Osteocyte (in vitro differentiated cells): Measurements from ENCODE around the gene KRT4. TPM values are rescaled to one million over a fixed set of nuclear protein-coding genes. Genes with fewer than 3 reads are reported as not detected.

Experiments
- DNase-seq: peaks from one replicate; pipeline ENCODE4 v3.0.0; 2021; ENCODE audit warnings: mixed read lengths; ENCODE audit not compliant: unreplicated experiment; ENCODE audit errors: extremely low spot score
- H3K27ac Mint-ChIP-seq: one replicate; pipeline ENCODE4 v1.8.0; 2021; ENCODE audit warnings: mild to moderate bottlenecking, mixed read lengths; ENCODE audit not compliant: unreplicated experiment
- H3K27me3 Mint-ChIP-seq: one replicate; pipeline ENCODE4 v1.8.0; 2021; ENCODE audit warnings: mixed read lengths; ENCODE audit not compliant: unreplicated experiment
- H3K36me3 Mint-ChIP-seq: one replicate; pipeline ENCODE4 v1.8.0; 2021; ENCODE audit warnings: mixed read lengths; ENCODE audit not compliant: unreplicated experiment
- H3K4me1 Mint-ChIP-seq: one replicate; pipeline ENCODE4 v1.8.0; 2021; ENCODE audit warnings: mixed read lengths; ENCODE audit not compliant: unreplicated experiment
- H3K4me3 Mint-ChIP-seq: one replicate; pipeline ENCODE4 v1.8.0; 2021; ENCODE audit warnings: mild to moderate bottlenecking, moderate library complexity, mixed read lengths; ENCODE audit not compliant: unreplicated experiment
- H3K9me3 Mint-ChIP-seq: one replicate; pipeline ENCODE4 v1.8.0; 2021; ENCODE audit warnings: mixed read lengths; ENCODE audit not compliant: unreplicated experiment
- total RNA-seq: library from RNA; stranded (reverse); gene quantifications from 2 replicates; pipeline ENCODE4 v1.2.1, GENCODE V29; 2021
- TF ChIP-seq, protein P1 (sequence below): fragments of 200-600 bp; sonication (generic); IDR thresholded peaks from 2 replicates; pipeline ENCODE4 v1.5.0; 2021; ENCODE audit warnings: antibody characterized with exemption, mild to moderate bottlenecking, moderate library complexity

Gene KRT4
- total RNA-seq, 1 donor from 2014 or later: not detected

DNA sequence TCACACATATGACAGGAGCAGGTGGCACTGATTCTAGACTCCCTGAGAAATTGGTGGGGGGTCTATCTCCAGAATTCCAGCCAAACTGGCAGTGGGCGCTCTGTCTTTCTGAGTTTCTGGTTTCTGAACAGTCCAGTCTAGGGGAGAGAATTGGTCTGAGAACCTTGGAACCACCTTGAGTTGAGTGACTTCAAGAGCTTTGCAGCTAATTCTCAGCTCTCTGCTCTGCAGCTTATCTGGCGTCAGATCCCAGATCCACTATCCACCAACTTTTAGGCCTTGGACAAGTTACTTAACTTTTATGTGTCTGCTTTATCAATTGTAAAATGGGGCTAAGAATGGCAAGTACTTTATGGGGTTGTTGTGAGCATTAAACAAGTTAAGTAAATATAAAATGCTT lies 35.1 kb downstream of the KRT4 start:
- Mint-ChIP-seq H3K4me1 (no peaks in the 10 kb centered on the region), H3K4me3 (no peak overlapping the region), H3K36me3 (no peaks in the 10 kb centered on the region), H3K27me3 (peaks cover 48% of the 10 kb centered on the region), H3K9me3 (no peaks in the 10 kb centered on the region), H3K27ac (no peak overlapping the region)
- TF ChIP-seq, protein P1, sequence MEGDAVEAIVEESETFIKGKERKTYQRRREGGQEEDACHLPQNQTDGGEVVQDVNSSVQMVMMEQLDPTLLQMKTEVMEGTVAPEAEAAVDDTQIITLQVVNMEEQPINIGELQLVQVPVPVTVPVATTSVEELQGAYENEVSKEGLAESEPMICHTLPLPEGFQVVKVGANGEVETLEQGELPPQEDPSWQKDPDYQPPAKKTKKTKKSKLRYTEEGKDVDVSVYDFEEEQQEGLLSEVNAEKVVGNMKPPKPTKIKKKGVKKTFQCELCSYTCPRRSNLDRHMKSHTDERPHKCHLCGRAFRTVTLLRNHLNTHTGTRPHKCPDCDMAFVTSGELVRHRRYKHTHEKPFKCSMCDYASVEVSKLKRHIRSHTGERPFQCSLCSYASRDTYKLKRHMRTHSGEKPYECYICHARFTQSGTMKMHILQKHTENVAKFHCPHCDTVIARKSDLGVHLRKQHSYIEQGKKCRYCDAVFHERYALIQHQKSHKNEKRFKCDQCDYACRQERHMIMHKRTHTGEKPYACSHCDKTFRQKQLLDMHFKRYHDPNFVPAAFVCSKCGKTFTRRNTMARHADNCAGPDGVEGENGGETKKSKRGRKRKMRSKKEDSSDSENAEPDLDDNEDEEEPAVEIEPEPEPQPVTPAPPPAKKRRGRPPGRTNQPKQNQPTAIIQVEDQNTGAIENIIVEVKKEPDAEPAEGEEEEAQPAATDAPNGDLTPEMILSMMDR: no peak
- DNase-seq: no peak

DNA sequence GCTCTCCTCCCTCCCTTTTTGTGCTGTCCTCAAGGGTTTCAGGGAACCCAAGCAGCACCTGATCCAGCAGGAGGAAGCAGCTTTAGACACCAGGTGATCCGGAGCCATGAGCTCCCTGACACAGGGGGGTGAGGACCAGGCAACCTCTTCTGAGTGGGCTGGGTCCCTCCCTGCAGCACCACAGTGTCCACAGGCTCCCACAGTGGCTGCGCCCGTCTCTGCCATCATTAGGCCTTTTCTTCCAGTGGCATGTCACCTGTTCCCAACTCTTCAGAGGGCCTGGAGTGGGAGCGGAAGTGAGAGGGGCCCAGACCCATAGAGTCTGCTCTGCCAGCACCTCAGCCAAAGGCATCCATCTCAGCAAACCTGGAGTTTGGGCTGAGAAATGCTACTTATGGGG lies 36.4 kb downstream of the KRT4 start:
- H3K36me3 Mint-ChIP-seq: no peaks in the 10 kb centered on the region
- H3K4me1 Mint-ChIP-seq: no peaks in the 10 kb centered on the region
- peaks cover 55% of the 10 kb centered on the region for H3K27me3 Mint-ChIP-seq
- H3K9me3 Mint-ChIP-seq: no peaks in the 10 kb centered on the region
- no peak for DNase-seq
- no peak overlapping the region for H3K4me3 Mint-ChIP-seq
- H3K27ac Mint-ChIP-seq: no peak overlapping the region
- TF ChIP-seq, protein P1: no peak

DNA sequence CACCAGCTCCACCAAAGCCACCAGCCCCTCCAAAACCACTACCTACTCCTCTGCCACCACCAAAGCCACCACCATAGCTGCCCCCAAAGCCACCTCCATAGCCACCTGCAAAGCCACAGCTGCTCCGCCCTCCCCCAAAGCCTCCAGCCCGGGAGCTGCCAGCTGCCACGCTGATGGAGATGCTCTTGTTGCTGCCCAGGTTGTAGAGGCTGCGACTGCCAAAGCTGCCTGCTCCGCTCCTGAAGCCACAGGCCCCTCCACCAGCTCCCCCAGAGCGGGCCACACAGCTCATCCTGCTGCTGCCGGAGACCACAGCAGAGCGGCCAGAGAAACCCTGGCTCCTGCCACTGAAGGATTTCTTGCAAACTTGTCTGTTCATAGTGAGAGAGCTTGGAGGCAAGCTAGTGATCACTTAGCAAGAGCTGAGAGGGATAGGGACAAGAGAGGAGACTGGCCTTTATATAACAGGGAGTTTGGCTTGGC lies 37.0 kb downstream of the KRT4 start, which contains the start of gene KRT76:
KRT76 (minus strand) TSS at position 433 of the 483 bp plus-strand sequence; CDS start at position 379, 54 bp downstream.
- no peak for DNase-seq
- Mint-ChIP-seq H3K4me1 (no peaks in the 10 kb centered on the region), H3K27ac (no peak within 1 kb of the TSS), H3K27me3 (peaks cover 52% of the 10 kb centered on the region), H3K9me3 (no peaks in the 10 kb centered on the region), H3K4me3 (no peak within 1 kb of the TSS), H3K36me3 (no peaks in the 10 kb centered on the region)
- TF ChIP-seq, protein P1: no peak

DNA sequence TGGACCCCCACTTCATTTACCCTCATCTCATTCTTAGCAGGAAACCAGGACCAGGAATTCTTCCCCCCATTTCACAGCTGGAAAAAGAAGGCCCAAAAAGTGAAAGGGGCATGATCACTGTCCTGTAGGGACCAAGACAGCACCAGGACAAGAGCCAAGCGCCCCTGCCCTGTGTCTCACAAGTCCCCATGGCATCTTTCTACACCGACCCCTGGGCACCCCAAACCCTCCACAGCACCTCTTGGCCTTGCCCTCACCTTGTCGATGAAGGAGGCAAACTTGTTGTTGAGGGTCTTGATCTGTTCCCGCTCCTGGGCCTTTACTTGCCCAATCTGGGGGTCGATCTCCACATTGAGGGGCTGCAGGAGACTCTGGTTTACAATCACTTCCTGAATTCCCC lies 37.5 kb downstream of the KRT4 start:
- Mint-ChIP-seq H3K9me3 (no peaks in the 10 kb centered on the region), H3K27me3 (peaks cover 47% of the 10 kb centered on the region), H3K4me3 (no peak overlapping the region), H3K36me3 (no peaks in the 10 kb centered on the region), H3K4me1 (no peaks in the 10 kb centered on the region), H3K27ac (no peak overlapping the region)
- TF ChIP-seq, protein P1: no peak
- no peak for DNase-seq

DNA sequence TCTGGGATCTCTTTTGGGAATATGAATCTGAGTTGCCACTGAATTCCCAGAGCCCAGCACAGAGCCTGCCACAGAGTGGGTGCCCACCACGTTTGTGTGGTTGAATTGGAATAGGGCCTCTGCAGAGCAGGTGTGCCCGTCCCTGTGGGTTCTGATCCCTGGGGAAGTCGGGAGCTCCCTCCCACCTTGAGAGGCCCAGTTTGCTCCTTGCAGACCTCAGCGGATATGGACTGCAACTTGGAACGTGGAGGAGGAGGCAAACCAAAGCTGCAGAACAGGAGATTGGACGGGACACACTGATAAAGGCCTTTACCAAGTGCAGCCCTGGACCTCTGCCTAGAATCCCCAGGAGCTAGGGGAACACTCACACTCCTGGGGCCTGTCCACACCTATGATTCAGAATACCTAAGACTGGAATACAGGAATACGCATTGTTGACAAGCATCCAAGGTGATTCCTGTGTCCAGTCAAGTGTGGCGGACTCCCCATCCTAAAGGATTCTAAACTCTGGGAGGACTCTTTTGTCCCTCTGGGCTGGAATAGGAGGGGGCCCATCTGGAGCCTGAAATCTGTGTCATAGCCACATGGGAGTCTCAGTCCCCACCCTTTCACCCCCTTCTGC lies 39.2 kb downstream of the KRT4 start:
- TF ChIP-seq, protein P1: no peak
- Mint-ChIP-seq H3K9me3 (no peaks in the 10 kb centered on the region), H3K27ac (no peak overlapping the region), H3K4me1 (no peaks in the 10 kb centered on the region), H3K4me3 (no peak overlapping the region), H3K36me3 (no peaks in the 10 kb centered on the region), H3K27me3 (peaks cover 48% of the 10 kb centered on the region)
- DNase-seq: no peak
